Amygdala (tissue), 56 donors: ENCODE measurements around the gene MTM1.

Experiments used
- DNase-seq, 56 donors: peaks; one replicate each; lab custom pipeline; 2025; lab: John Stamatoyannopoulos, UW

The MTM1 gene

GRCh38 chrX:150697641-150698040 lies 129.2 kb downstream of the MTM1 start:
- no peak for DNase-seq

- DNase-seq = no peak
Observed at GRCh38 chrX:150698981-150699380, 130.6 kb downstream of the MTM1 start.

GRCh38 chrX:150700107-150700506 lies 131.7 kb downstream of the MTM1 start:
- no peak for DNase-seq

GRCh38 chrX:150701377-150701776 lies 133.0 kb downstream of the MTM1 start:
- no peak for DNase-seq

- DNase-seq = no peak
Observed at GRCh38 chrX:150702966-150703694, 134.7 kb downstream of the MTM1 start.

- DNase-seq = no peak
Observed at GRCh38 chrX:150703695-150703974, 135.2 kb downstream of the MTM1 start.

- no peak for DNase-seq
Observed at GRCh38 chrX:150704030-150704613, 135.7 kb downstream of the MTM1 start.

GRCh38 chrX:150712619-150713018 lies 144.2 kb downstream of the MTM1 start:
- DNase-seq = no peak

GRCh38 chrX:150715184-150715583 lies 146.8 kb downstream of the MTM1 start:
- no peak for DNase-seq

- no peak for DNase-seq
Observed at GRCh38 chrX:150719621-150720020, 151.2 kb downstream of the MTM1 start.
